WTC11 (cell line): ENCODE measurements around the gene TTLL11.

Experiments
- ATF1 ChIP-seq: sonication (generic); formaldehyde crosslinking; IDR thresholded peaks from 2 replicates; pipeline ENCODE4 v1.8.1; 2023; ENCODE audit warnings: mild to moderate bottlenecking, moderate library complexity, missing genetic modification reagents
- CTCF ChIP-seq: fragments of 200-600 bp; IDR thresholded peaks from 2 replicates; pipeline ENCODE4 v1.8.0; 2022; ENCODE audit warnings: antibody characterized with exemption
- E2F4 ChIP-seq: sonication (generic); formaldehyde crosslinking; IDR thresholded peaks from 2 replicates; pipeline ENCODE4 v1.8.1; 2022; ENCODE audit warnings: low read depth, mild to moderate bottlenecking, moderate library complexity, missing genetic modification reagents, borderline replicate concordance
- GTF2I ChIP-seq: fragments of 250-450 bp; sonication (Bioruptor Pico); conservative IDR thresholded peaks from 2 replicates; pipeline ENCODE4 v1.4.0; 2021; ENCODE audit warnings: mild to moderate bottlenecking
- JUN ChIP-seq: sonication (generic); formaldehyde crosslinking; IDR thresholded peaks from 2 replicates; pipeline ENCODE4 v1.8.0; 2023; ENCODE audit warnings: mild to moderate bottlenecking, missing genetic modification reagents
- NFE2L1 ChIP-seq: sonication (generic); formaldehyde crosslinking; IDR thresholded peaks from 2 replicates; pipeline ENCODE4 v1.8.1; 2023; ENCODE audit warnings: missing genetic modification reagents
- TCF7 ChIP-seq: sonication (generic); formaldehyde crosslinking; IDR thresholded peaks from 2 replicates; pipeline ENCODE4 v1.8.0; 2022; ENCODE audit warnings: mild to moderate bottlenecking, low read depth, missing genetic modification reagents, moderate library complexity
- ZNF138 ChIP-seq: sonication (generic); formaldehyde crosslinking; conservative IDR thresholded peaks from 2 replicates; pipeline ENCODE4 v1.8.1; 2022; ENCODE audit warnings: mild to moderate bottlenecking, moderate library complexity, missing genetic modification reagents
- ZNF317 ChIP-seq: sonication (generic); formaldehyde crosslinking; IDR thresholded peaks from 2 replicates; pipeline ENCODE4 v1.8.1; 2023; ENCODE audit warnings: low read depth, mild to moderate bottlenecking, moderate library complexity, missing genetic modification reagents, borderline replicate concordance
- TF ChIP-seq, protein P1 (sequence below): sonication (generic); formaldehyde crosslinking; IDR thresholded peaks from 2 replicates; pipeline ENCODE4 v1.8.0; 2022; ENCODE audit warnings: mild to moderate bottlenecking, missing genetic modification reagents

DNA sequence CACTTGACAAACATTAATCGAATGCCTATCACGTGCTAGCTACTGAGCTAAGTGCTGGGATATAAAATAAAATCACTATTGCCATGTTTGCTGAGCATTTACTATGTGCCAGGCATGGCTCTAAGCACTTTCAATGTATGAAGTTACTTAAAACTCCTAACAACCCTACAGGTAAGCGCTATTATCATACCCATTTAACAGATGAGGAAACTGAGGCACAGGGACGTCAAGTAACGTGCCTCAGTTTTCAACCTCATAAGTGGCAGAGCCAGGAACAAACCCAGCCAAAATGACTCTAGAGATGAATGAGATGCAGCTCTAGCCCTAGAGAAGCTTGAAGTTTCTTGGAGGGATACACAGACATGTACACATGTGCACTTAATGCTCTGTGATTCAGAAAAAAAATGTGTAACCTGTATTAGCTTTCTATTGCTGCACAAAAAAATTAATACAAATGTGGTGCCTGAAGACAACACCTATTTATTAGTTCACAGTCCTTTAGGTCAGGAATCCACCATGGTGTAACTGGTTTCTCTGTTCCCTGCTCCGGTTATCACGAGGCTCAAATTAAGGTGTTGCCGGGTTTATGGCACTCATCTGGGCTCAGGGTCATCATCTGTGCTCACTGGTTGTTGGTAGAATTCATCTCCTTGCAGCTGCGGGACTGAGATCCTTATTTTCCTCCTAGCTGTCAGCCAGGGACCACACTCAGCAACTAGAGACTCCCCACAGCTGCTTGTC, 33.7 kb downstream of the TTLL11 start:
- no peak for TF ChIP-seq CTCF
- TF ChIP-seq, protein P1, sequence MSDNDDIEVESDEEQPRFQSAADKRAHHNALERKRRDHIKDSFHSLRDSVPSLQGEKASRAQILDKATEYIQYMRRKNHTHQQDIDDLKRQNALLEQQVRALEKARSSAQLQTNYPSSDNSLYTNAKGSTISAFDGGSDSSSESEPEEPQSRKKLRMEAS (CRISPR knock-in tag): no peak
- TF ChIP-seq NFE2L1 (CRISPR knock-in tag): no peak
- no peak for TF ChIP-seq GTF2I (CRISPR knock-in tag)
- no peak for TF ChIP-seq E2F4 (CRISPR knock-in tag)
- no peak for TF ChIP-seq ZNF317 (CRISPR knock-in tag)
- TF ChIP-seq ATF1 (CRISPR knock-in tag): no peak
- TF ChIP-seq ZNF138: no peak
- TF ChIP-seq TCF7: no peak
- TF ChIP-seq JUN (CRISPR knock-in tag): no peak
